Measurements from ENCODE around the gene FAM9B.

DNA sequence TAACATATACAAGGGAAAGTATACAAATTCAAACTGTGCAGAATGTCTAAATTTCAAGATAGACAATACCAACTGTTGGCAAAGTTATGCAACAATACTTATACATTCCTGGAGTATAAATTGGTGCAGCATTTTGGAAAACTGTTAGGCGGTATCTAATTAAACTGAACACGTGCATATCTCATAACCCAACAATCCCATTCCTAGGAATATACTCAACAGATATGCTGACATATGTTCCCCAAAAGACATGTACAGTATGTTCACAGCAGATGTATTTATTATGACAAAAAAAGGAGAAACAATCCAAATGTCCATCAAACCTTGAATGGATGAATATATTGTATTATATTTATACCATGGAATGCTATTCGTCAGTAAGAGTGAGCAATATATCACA is 16.4 kb upstream of the FAM9B start:
- TF ChIP-seq, protein P1, sequence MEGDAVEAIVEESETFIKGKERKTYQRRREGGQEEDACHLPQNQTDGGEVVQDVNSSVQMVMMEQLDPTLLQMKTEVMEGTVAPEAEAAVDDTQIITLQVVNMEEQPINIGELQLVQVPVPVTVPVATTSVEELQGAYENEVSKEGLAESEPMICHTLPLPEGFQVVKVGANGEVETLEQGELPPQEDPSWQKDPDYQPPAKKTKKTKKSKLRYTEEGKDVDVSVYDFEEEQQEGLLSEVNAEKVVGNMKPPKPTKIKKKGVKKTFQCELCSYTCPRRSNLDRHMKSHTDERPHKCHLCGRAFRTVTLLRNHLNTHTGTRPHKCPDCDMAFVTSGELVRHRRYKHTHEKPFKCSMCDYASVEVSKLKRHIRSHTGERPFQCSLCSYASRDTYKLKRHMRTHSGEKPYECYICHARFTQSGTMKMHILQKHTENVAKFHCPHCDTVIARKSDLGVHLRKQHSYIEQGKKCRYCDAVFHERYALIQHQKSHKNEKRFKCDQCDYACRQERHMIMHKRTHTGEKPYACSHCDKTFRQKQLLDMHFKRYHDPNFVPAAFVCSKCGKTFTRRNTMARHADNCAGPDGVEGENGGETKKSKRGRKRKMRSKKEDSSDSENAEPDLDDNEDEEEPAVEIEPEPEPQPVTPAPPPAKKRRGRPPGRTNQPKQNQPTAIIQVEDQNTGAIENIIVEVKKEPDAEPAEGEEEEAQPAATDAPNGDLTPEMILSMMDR (conservative IDR thresholded peaks at IDR 0.05; ENCODE audit: low read depth, low read length) = no peak
- TF ChIP-seq POLR2A (IDR thresholded peaks at IDR 0.05; ENCODE audit: low read depth, low read length) (no peak), RAD21 (IDR thresholded peaks at IDR 0.05; ENCODE audit: low read length) (no peak), CEBPB (IDR thresholded peaks at IDR 0.05; ENCODE audit: low read depth, low read length) (no peak), RCOR1 (IDR thresholded peaks at IDR 0.05; ENCODE audit: insufficient replicate concordance, low read length) (no peak), MAFK (IDR thresholded peaks at IDR 0.05; ENCODE audit: low read depth, low read length) (no peak), CHD1 (IDR thresholded peaks at IDR 0.05; ENCODE audit: low read depth, low read length) (no peak), FOS (IDR thresholded peaks at IDR 0.05; ENCODE audit: low read depth, low read length) (no peak), SMC3 (IDR thresholded peaks at IDR 0.05; ENCODE audit: low read depth, low read length) (no peak), MAZ (IDR thresholded peaks at IDR 0.05; ENCODE audit: borderline replicate concordance, low read depth, low read length) (no peak), NFE2L2 (IDR thresholded peaks at IDR 0.05; ENCODE audit: low read depth, low read length) (no peak), RFX5 (IDR thresholded peaks at IDR 0.05; ENCODE audit: low read depth, low read length) (no peak), BHLHE40 (IDR thresholded peaks at IDR 0.05; ENCODE audit: low read depth, low read length) (no peak)
- TF ChIP-seq, protein P2, sequence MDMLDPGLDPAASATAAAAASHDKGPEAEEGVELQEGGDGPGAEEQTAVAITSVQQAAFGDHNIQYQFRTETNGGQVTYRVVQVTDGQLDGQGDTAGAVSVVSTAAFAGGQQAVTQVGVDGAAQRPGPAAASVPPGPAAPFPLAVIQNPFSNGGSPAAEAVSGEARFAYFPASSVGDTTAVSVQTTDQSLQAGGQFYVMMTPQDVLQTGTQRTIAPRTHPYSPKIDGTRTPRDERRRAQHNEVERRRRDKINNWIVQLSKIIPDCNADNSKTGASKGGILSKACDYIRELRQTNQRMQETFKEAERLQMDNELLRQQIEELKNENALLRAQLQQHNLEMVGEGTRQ (IDR thresholded peaks at IDR 0.05; ENCODE audit: low read depth, low read length) = no peak
